HCT116 (cell line): Measurements from ENCODE around the gene PHACTR1. TPM values are rescaled to one million over a fixed set of nuclear protein-coding genes. Genes with fewer than 3 reads are reported as not detected.
"Not testable (repeated sequence)": the region's sequence is repeated elsewhere in the genome, so short reads cannot be mapped to it uniquely, and the experiment has no call there.

Experiments used
- ATAC-seq: fragments of 200-7000 bp; cut with Tn5 transposase; 2 replicates; pipeline ENCODE4 v1.9.1; 2020; ENCODE audit warnings: mild to moderate bottlenecking, moderate library complexity
- BruUV-seq: library from RNA; stranded (reverse); fragments of 400-500 nt; replicated peaks from 2 replicates; lab custom pipeline; 2021; lab: Mats Ljungman, UMichigan
- CTCF ChIA-PET: fragments of 300-600 bp; sonication (Branson Sonifier 250); formaldehyde crosslinking; loops from one replicate; lab custom pipeline; 2021; ENCODE audit warnings: antibody characterized with exemption; lab: Charles Lee
- POLR2A ChIA-PET: fragments of 300-600, 350-600 bp; sonication (Branson Sonifier 250); formaldehyde crosslinking; loops from one replicate; lab custom pipeline; 2021; ENCODE audit warnings: antibody characterized with exemption; lab: Charles Lee
- RAD21 ChIA-PET, 2 experiments: fragments of 300-600 bp; sonication (Branson Sonifier 250); formaldehyde crosslinking; loops; one replicate each; lab custom pipeline; 2023; ENCODE audit warnings: low total read pairs in 2 of 2; ENCODE audit not compliant: uncharacterized antibody in 2 of 2, unreplicated experiment in 2 of 2, low non-redundant PET in 1 of 2; lab: Charles Lee
- DNase-seq: peaks from one replicate; pipeline ENCODE4 v3.0.0-alpha.2; 2010; ENCODE audit warnings: low read depth, low spot score
- H2AFZ ChIP-seq: fragments of 200-600 bp; shearing (Covaris generic), sonication (generic); 2 replicates; pipeline ENCODE4 v1.6.1; 2017; ENCODE audit warnings: low read depth, mixed run types, mixed read lengths, antibody characterized with exemption, low read length; ENCODE audit not compliant: poor library complexity, severe bottlenecking
- H3K27ac ChIP-seq: 2 replicates; pipeline ENCODE4 v1.5.1; 2012; ENCODE audit warnings: low read depth, low read length
- H3K27me3 ChIP-seq: fragments of 200-600 bp; sonication (generic); 2 replicates; pipeline ENCODE4 v1.6.1; 2016; ENCODE audit warnings: mixed run types, low read length, mixed read lengths; ENCODE audit not compliant: insufficient read depth
- H3K36me3 ChIP-seq, 2 experiments: fragments of 200-500 bp in 1 of 2; fragments of 200-600 bp in 1 of 2; sonication (Bioruptor generic) in 1 of 2; sonication (generic) in 1 of 2; 2 replicates each; pipeline versions ENCODE4 v1.5.1 to v1.6.1; 2014 to 2016; ENCODE audit warnings: low read length in 2 of 2, inconsistent platforms in 1 of 2, mixed read lengths in 1 of 2, mixed run types in 1 of 2; ENCODE audit not compliant: insufficient read depth in 2 of 2, control insufficient read depth in 1 of 2
- H3K4me1 ChIP-seq, 2 experiments: fragments of 200-600 bp in 1 of 2; sonication (generic) in 1 of 2; 2 replicates each; pipeline versions ENCODE4 v1.5.1 to v1.6.1; 2012 to 2017; ENCODE audit warnings: low read length in 2 of 2, inconsistent platforms in 1 of 2, mild to moderate bottlenecking in 1 of 2, mixed read lengths in 1 of 2, mixed run types in 1 of 2, moderate library complexity in 1 of 2; ENCODE audit not compliant: insufficient read depth in 2 of 2, control insufficient read depth in 1 of 2
- H3K4me2 ChIP-seq: fragments of 200-600 bp; sonication (generic); 2 replicates; pipeline ENCODE4 v1.6.1; 2017; ENCODE audit warnings: mixed run types, low read length, mixed read lengths
- H3K4me3 ChIP-seq, 2 experiments: fragments of 200-600 bp in 1 of 2; sonication (generic) in 1 of 2; replicated peaks in 1 of 2; 2 replicates each; pipeline ENCODE4 v1.5.1; 2011 to 2016; ENCODE audit warnings: low read length in 2 of 2, control low read depth in 1 of 2, low read depth in 1 of 2, mild to moderate bottlenecking in 1 of 2, mixed read lengths in 1 of 2, mixed run types in 1 of 2
- H3K79me2 ChIP-seq: fragments of 200-600 bp; sonication (generic); 2 replicates; pipeline ENCODE4 v1.6.1; 2017; ENCODE audit warnings: mild to moderate bottlenecking, mixed run types, low read length, moderate library complexity, mixed read lengths; ENCODE audit not compliant: insufficient read depth
- H3K9ac ChIP-seq: fragments of 200-600 bp; sonication (generic); 2 replicates; pipeline ENCODE4 v1.6.1; 2016; ENCODE audit warnings: low read length, mixed read lengths
- H3K9me2 ChIP-seq: fragments of 200-600 bp; sonication (generic), shearing (Covaris generic); 2 replicates; pipeline ENCODE4 v1.6.1; 2017; ENCODE audit warnings: mixed run types, mild to moderate bottlenecking, moderate library complexity; ENCODE audit not compliant: insufficient read depth
- H3K9me3 ChIP-seq, 2 experiments: fragments of 200-500 bp in 1 of 2; fragments of 200-600 bp in 1 of 2; sonication (Bioruptor generic) in 1 of 2; sonication (generic) in 1 of 2; 2 replicates each; pipeline ENCODE4 v1.6.1; 2014 to 2017; ENCODE audit warnings: low read length in 2 of 2, mixed read lengths in 2 of 2, inconsistent platforms in 1 of 2, low read depth in 1 of 2, mild to moderate bottlenecking in 1 of 2, mixed run types in 1 of 2, moderate library complexity in 1 of 2; ENCODE audit not compliant: control insufficient read depth in 1 of 2, insufficient read depth in 1 of 2
- H4K20me1 ChIP-seq: fragments of 200-600 bp; sonication (generic), shearing (Covaris generic); 2 replicates; pipeline ENCODE4 v1.6.1; 2017; ENCODE audit warnings: mixed run types, mild to moderate bottlenecking, moderate library complexity; ENCODE audit not compliant: insufficient read depth
- CTCF ChIP-seq, 3 experiments: fragments of 200-600 bp in 1 of 3; sonication (generic) in 1 of 3; IDR thresholded peaks in 2 of 3; conservative IDR thresholded peaks in 1 of 3; 2 replicates each; pipeline ENCODE4 v1.5.1; 2012 to 2017; ENCODE audit warnings: low read depth in 2 of 3, low read length in 2 of 3, antibody characterized with exemption in 1 of 3, borderline replicate concordance in 1 of 3, control low read depth in 1 of 3, mild to moderate bottlenecking in 1 of 3, mixed read lengths in 1 of 3, mixed run types in 1 of 3, moderate library complexity in 1 of 3; ENCODE audit not compliant: insufficient read depth in 1 of 3
- EZH2 ChIP-seq: fragments of 200-600 bp; sonication (generic); IDR thresholded peaks from 2 replicates; pipeline ENCODE4 v1.6.1; 2017; ENCODE audit warnings: antibody characterized with exemption, mixed run types
- EZH2phosphoT487 ChIP-seq: fragments of 200-600 bp; IDR thresholded peaks from 2 replicates; pipeline ENCODE4 v1.6.1; 2018; ENCODE audit warnings: antibody characterized with exemption, borderline replicate concordance
- FOSL1 ChIP-seq: IDR thresholded peaks from 2 replicates; pipeline ENCODE4 v1.6.1; 2012; ENCODE audit warnings: low read depth
- SIN3A ChIP-seq: IDR thresholded peaks from 2 replicates; pipeline ENCODE4 v1.6.1; 2012; ENCODE audit warnings: low read depth
- SP1 ChIP-seq: IDR thresholded peaks from 2 replicates; pipeline ENCODE4 v1.6.1; 2012; ENCODE audit warnings: low read depth
- TCF7L2 ChIP-seq: IDR thresholded peaks from 2 replicates; pipeline ENCODE4 v1.7.0; 2011; ENCODE audit warnings: borderline replicate concordance, inconsistent platforms; ENCODE audit not compliant: insufficient read depth, insufficient read length; ENCODE audit errors: extremely low read depth
- intact Hi-C: fragments of 100-400 bp; cut with micrococcal nuclease; formaldehyde crosslinking; loops from 2 replicates; pipeline ENCODE4 v1.10.0; 2022
- total RNA-seq: library from RNA; stranded (reverse); gene quantifications from one replicate; pipeline ENCODE4 v1.2.1, GENCODE V29; 2021; ENCODE audit not compliant: unreplicated experiment

PHACTR1 gene
- total RNA-seq, 1 experiment from 2014 or later = 0.17 TPM

DNA sequence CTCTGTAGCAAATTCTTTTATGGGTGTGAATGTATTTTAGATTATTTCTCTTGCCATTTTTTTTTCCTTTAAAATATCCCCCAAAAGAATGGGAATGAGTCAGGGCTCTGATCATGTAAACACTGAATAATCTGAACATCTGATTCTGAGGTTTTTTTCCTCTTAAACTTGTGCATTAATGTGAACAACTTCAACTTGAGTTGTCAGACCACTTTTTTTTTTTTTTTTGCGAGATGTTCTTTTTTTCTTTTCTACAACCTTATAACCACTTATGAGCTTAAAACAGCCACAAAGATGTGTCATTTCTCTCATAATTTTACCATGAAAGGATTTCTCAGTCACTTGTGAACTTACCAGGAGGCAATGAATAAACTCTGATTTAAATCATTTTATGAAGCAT lies 526.5 kb downstream of the PHACTR1 start:
- Histone ChIP-seq H3K27me3 (0 out of 2 replicates have a peak, but pooled peaks cover 3% of the 10 kb centered on the region), H3K27ac (no peak overlapping the region), H3K4me3 (no peak overlapping the region), H3K9me2 (no peaks in the 10 kb centered on the region), H3K4me1 (peaks cover 0 to 2% of the 10 kb centered on the region in 2 experiments; a peak in 1 of 4 replicates), H3K9me3 (no peaks in the 10 kb centered on the region), H3K36me3 (no peaks in the 10 kb centered on the region), H3K4me2 (no peak overlapping the region), H4K20me1 (no peaks in the 10 kb centered on the region), H2AFZ (no peak overlapping the region), H3K79me2 (no peaks in the 10 kb centered on the region), H3K9ac (no peak overlapping the region)
- RAD21 ChIA-PET = no interaction called here
- TF ChIP-seq FOSL1 (no peak), EZH2phosphoT487 (no peak)
- DNase-seq (no peak), ATAC-seq (no peak)
- POLR2A ChIA-PET = no interaction called here
- intact Hi-C loops = no loop called here
- CTCF ChIA-PET = no interaction called here
- no TSS peak for BruUV-seq

GRCh38 chr6:13243745-13244144 lies 527.2 kb downstream of the PHACTR1 start:
- POLR2A ChIA-PET, H3K9me3 ChIP-seq, CTCF ChIA-PET, H3K4me3 ChIP-seq, ATAC-seq, H3K27ac ChIP-seq, BruUV-seq, H3K9me2 ChIP-seq, RAD21 ChIA-PET, H3K4me1 ChIP-seq, intact Hi-C loops, H3K9ac ChIP-seq, H3K36me3 ChIP-seq, H3K27me3 ChIP-seq, DNase-seq, H3K79me2 ChIP-seq, H2AFZ ChIP-seq, H4K20me1 ChIP-seq, H3K4me2 ChIP-seq: not testable (repeated sequence)

DNA sequence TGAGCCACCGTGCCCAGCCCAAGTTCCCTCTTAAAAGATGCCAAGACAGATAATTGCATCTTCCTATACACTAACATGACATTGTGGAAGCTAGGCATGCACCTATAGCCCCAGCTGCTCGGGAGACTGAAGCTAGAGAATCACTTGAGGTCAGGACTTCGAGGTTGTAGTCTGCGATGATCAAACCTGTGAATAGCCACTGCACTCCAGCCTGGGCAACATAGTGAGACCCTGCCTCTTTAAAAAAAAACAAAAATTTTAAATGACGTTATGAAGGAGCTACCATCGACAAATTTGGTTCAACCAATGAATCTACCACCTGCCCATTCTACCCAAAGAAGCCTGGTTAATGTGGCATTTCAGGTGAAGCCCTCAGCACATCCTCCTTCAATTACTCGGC lies 531.1 kb downstream of the PHACTR1 start:
- Histone ChIP-seq H3K27me3 (no peaks in the 10 kb centered on the region), H3K4me1 (peaks cover 0 to 3% of the 10 kb centered on the region in 2 experiments; a peak in 1 of 4 replicates), H3K36me3 (no peaks in the 10 kb centered on the region), H3K79me2 (no peaks in the 10 kb centered on the region)
- no peak for ATAC-seq
- DNase-seq = no peak
- TF ChIP-seq SIN3A (no peak), CTCF (IDR thresholded peaks at IDR 0.05 in 2 of 3, conservative IDR thresholded peaks at IDR 0.05 in 1 of 3; ENCODE audit: borderline replicate concordance in 1 of 3, insufficient read depth in 1 of 3, low read depth in 2 of 3, low read length in 2 of 3) (no peak), EZH2 (no peak), TCF7L2 (no peak), SP1 (no peak)
- TF ChIP-seq, all 23 proteins: peak for 0
- intact Hi-C loops = no loop called here
- POLR2A ChIA-PET = no interaction called here
- Histone ChIP-seq H2AFZ (no peak overlapping the region), H3K4me3 (no peak overlapping the region), H3K9me3 (no peaks in the 10 kb centered on the region), H3K9ac (no peak overlapping the region), H4K20me1 (no peaks in the 10 kb centered on the region), H3K27ac (no peak overlapping the region), H3K4me2 (no peak overlapping the region), H3K9me2 (no peaks in the 10 kb centered on the region)
- CTCF ChIA-PET = no interaction called here
- RAD21 ChIA-PET = no interaction called here
- no TSS peak for BruUV-seq
